Measurements from ENCODE around the gene PKD2. TPM values are rescaled to one million over a fixed set of nuclear protein-coding genes. Genes with fewer than 3 reads are reported as not detected.

Gene PKD2
- total and polyA plus RNA-seq, 2 of the 13 experiments (the other 11 are each of a cell fraction or from before 2014, with no cell fraction given) = 5.6 to 9.1 TPM

DNA sequence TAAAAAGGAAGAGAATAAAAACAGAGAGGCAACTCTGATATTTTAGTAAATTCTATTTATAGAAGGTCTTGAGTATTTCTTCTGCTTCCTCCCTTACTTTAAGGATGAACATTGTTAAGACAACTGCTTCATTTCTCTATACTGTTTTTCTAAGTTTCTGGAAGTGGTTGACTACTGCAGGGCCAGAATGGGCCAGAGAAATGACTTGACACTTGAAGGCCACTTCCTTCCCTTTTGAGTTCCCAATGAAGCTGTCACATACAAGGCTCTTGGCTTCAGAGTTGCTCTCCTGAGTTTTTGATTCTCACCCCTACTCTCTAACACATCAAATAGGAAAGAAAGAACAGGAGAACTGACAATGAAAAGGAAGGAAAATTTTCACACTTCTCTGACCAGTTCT lies 37.6 kb downstream of the PKD2 start:
- TF ChIP-seq POLR2AphosphoS5 (IDR thresholded peaks at IDR 0.05; ENCODE audit: low read depth, low read length) = no peak
- no peak for TF ChIP-seq ELF1 (CRISPR knock-in tag; IDR thresholded peaks at IDR 0.05)
- TF ChIP-seq, protein P1, sequence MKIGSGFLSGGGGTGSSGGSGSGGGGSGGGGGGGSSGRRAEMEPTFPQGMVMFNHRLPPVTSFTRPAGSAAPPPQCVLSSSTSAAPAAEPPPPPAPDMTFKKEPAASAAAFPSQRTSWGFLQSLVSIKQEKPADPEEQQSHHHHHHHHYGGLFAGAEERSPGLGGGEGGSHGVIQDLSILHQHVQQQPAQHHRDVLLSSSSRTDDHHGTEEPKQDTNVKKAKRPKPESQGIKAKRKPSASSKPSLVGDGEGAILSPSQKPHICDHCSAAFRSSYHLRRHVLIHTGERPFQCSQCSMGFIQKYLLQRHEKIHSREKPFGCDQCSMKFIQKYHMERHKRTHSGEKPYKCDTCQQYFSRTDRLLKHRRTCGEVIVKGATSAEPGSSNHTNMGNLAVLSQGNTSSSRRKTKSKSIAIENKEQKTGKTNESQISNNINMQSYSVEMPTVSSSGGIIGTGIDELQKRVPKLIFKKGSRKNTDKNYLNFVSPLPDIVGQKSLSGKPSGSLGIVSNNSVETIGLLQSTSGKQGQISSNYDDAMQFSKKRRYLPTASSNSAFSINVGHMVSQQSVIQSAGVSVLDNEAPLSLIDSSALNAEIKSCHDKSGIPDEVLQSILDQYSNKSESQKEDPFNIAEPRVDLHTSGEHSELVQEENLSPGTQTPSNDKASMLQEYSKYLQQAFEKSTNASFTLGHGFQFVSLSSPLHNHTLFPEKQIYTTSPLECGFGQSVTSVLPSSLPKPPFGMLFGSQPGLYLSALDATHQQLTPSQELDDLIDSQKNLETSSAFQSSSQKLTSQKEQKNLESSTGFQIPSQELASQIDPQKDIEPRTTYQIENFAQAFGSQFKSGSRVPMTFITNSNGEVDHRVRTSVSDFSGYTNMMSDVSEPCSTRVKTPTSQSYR (CRISPR knock-in tag; IDR thresholded peaks at IDR 0.05; ENCODE audit: borderline replicate concordance) = no peak
- no peak for TF ChIP-seq ZNF205 (CRISPR knock-in tag; IDR thresholded peaks at IDR 0.05)
- TF ChIP-seq TBX2 (CRISPR knock-in tag; IDR thresholded peaks at IDR 0.05; ENCODE audit: borderline replicate concordance) = no peak
- no peak for TF ChIP-seq NCOA2 (CRISPR knock-in tag; IDR thresholded peaks at IDR 0.05)
- TF ChIP-seq MZF1 (CRISPR knock-in tag; IDR thresholded peaks at IDR 0.05; ENCODE audit: borderline replicate concordance) = no peak
- TF ChIP-seq ZNF790 (CRISPR knock-in tag; IDR thresholded peaks at IDR 0.05; ENCODE audit: borderline replicate concordance) = no peak
- TF ChIP-seq, protein P2, sequence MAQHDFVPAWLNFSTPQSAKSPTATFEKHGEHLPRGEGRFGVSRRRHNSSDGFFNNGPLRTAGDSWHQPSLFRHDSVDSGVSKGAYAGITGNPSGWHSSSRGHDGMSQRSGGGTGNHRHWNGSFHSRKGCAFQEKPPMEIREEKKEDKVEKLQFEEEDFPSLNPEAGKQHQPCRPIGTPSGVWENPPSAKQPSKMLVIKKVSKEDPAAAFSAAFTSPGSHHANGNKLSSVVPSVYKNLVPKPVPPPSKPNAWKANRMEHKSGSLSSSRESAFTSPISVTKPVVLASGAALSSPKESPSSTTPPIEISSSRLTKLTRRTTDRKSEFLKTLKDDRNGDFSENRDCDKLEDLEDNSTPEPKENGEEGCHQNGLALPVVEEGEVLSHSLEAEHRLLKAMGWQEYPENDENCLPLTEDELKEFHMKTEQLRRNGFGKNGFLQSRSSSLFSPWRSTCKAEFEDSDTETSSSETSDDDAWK (CRISPR knock-in tag; IDR thresholded peaks at IDR 0.05) = no peak
- no peak for TF ChIP-seq ZNF841 (CRISPR knock-in tag; IDR thresholded peaks at IDR 0.05; ENCODE audit: borderline replicate concordance)
- TF ChIP-seq GLI4 (CRISPR knock-in tag; IDR thresholded peaks at IDR 0.05; ENCODE audit: borderline replicate concordance) = no peak
- no peak for TF ChIP-seq ZNF331 (CRISPR knock-in tag; IDR thresholded peaks at IDR 0.05)
- POLR2A ChIA-PET = no interaction called here
- H3K79me2 ChIP-seq (ENCODE audit: insufficient read depth, low read length) = no peaks in the 10 kb centered on the region
- no peak overlapping the region for H3K9ac ChIP-seq (ENCODE audit: insufficient read depth, low read depth, low read length)
- H2AFZ ChIP-seq (ENCODE audit: low read length) = no peak overlapping the region
- in situ Hi-C loops (cut with HindIII; ENCODE audit: extremely low pct_ligation_motif_present, low pct_unique_long_range_greater_than_20kb) (no loop called here), intact Hi-C loops (cut with micrococcal nuclease; ENCODE audit: unreplicated experiment) (no loop called here)
- no peak overlapping the region for H3K4me3 ChIP-seq (replicated peaks in 1 of 3; ENCODE audit: insufficient read depth in 1 of 3, low read depth in 2 of 3, low read length in 3 of 3)
- BruUV-seq (replicated peaks) = TSS peak; percentile 28
- peaks cover 5 to 27% of the 10 kb centered on the region in 2 experiments; a peak in 4 of 5 replicates for H3K36me3 ChIP-seq (replicated peaks in 1 of 2; ENCODE audit: control insufficient read depth in 1 of 2, insufficient read depth in 2 of 2, low read length in 2 of 2)
- CTCF ChIA-PET (ENCODE audit: low intra/inter-chr PET ratio, low total read pairs) = no interaction called here
- no peak for FAIRE-seq
- no peaks in the 10 kb centered on the region for H3K27me3 ChIP-seq (ENCODE audit: control insufficient read depth in 1 of 2, insufficient read depth in 2 of 2, low read length in 2 of 2)
- no peak for DNase-seq (ENCODE audit: low spot score)
- H4K20me1 ChIP-seq (ENCODE audit: insufficient read depth, low read length) = no peaks in the 10 kb centered on the region
- H3K4me2 ChIP-seq (ENCODE audit: low read depth, low read length) = no peak overlapping the region
- peaks cover 16% of the 10 kb centered on the region for H3K4me1 ChIP-seq (ENCODE audit: insufficient read depth, low read length)
- H3K27ac ChIP-seq (ENCODE audit: extremely low read length, insufficient read depth, low read length) = no peak overlapping the region
- no peak for ATAC-seq
- no peaks in the 10 kb centered on the region for H3K9me3 ChIP-seq (ENCODE audit: low read length)

Measured in HepG2 (cell line).